ENCODE results near the gene KRT33B. TPM values are rescaled to one million over a fixed set of nuclear protein-coding genes. Genes with fewer than 3 reads are reported as not detected.

KRT33B gene
- total RNA-seq, 1 donor from 2014 or later = 0.61 TPM

DNA sequence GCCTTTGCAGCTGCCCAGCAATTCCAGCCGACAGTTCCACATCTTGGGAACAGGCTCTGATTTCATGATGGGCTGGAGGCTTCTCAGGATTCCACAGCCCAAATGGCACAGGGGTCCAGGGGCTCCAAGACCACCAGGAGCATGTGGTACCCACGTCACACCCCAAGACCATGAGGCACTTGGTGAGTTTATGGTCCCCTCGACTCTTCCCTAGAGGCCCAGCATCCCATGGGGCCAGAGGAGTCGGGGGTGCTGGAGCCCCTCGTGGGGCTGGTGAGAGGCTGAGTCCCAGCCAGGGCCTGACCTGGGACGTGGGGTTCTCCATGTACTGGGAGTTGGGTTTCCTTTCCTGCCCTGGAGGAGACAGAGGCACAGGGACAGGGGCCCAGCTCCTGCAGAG, 44.0 kb downstream of the KRT33B start:
- Mint-ChIP-seq H3K4me3 (ENCODE audit: unreplicated experiment) (no peak overlapping the region), H3K27ac (ENCODE audit: unreplicated experiment) (no peak overlapping the region), H3K4me1 (ENCODE audit: low read depth, unreplicated experiment) (peaks cover 2% of the 10 kb centered on the region), H3K27me3 (ENCODE audit: unreplicated experiment) (no peaks in the 10 kb centered on the region), H3K36me3 (ENCODE audit: unreplicated experiment) (no peaks in the 10 kb centered on the region), H3K9me3 (ENCODE audit: unreplicated experiment) (peaks cover 5% of the 10 kb centered on the region)
- no peak for DNase-seq
- no peak for TF ChIP-seq CTCF (IDR thresholded peaks at IDR 0.05; ENCODE audit: partially characterized antibody, unreplicated experiment)

- Mint-ChIP-seq H3K36me3 (ENCODE audit: unreplicated experiment) (no peaks in the 10 kb centered on the region), H3K27ac (ENCODE audit: unreplicated experiment) (no peak overlapping the region), H3K4me3 (ENCODE audit: unreplicated experiment) (no peak overlapping the region), H3K4me1 (ENCODE audit: low read depth, unreplicated experiment) (peaks cover 2% of the 10 kb centered on the region), H3K27me3 (ENCODE audit: unreplicated experiment) (no peaks in the 10 kb centered on the region), H3K9me3 (ENCODE audit: unreplicated experiment) (peaks cover 5% of the 10 kb centered on the region)
- no peak for DNase-seq
- TF ChIP-seq CTCF (IDR thresholded peaks at IDR 0.05; ENCODE audit: partially characterized antibody, unreplicated experiment) = no peak
Observed at GRCh38 chr17:41325126-41325525, 44.5 kb downstream of the KRT33B start.

DNA sequence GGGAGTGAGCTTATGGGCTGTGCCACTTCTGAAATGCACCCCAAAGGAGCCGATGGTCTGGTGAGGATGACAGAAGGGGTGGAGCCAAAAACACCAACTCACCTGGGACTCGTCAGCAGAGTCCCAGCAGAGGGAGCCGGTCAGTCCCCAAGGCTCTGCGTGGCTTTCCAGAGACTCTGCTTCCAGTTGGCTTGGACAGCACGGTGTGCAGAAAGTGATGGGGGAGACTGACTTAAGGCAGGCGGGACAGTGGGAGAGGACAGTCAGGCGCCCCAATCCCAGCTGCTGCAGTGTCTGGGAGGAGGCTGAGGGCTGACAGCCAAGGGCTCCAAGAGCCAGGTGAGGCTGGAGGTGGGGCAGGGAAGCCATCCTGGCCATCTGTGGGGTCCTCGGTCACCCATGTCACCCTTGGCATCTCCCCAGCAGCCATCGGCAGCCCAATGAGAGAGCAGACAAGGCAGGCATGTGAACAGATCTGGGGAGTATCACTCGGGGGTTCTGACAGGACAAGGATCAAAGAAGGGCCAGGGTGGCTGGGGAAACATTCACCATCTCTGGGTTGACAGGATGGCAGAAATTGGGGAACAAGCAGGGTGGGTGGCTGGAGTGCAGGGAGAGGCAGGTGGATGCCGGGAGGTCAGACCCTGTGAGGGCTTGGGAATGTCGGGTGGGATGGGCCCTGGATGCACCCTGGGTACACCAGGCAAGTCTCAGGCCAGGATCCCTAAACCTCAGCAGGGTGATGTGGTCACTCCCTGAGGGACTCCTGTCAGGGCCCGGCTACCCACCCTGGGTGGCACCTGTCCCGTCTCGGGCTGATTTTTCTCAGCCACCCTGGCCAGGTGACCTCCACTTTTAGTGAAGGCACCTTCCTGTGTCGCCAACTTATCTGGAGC, 45.2 kb downstream of the KRT33B start:
- TF ChIP-seq CTCF (IDR thresholded peaks at IDR 0.05; ENCODE audit: partially characterized antibody, unreplicated experiment) = no peak
- Mint-ChIP-seq H3K27me3 (ENCODE audit: unreplicated experiment) (no peaks in the 10 kb centered on the region), H3K9me3 (ENCODE audit: unreplicated experiment) (peaks cover 5% of the 10 kb centered on the region), H3K4me1 (ENCODE audit: low read depth, unreplicated experiment) (peaks cover 2% of the 10 kb centered on the region), H3K27ac (ENCODE audit: unreplicated experiment) (no peak overlapping the region), H3K4me3 (ENCODE audit: unreplicated experiment) (no peak overlapping the region), H3K36me3 (ENCODE audit: unreplicated experiment) (peaks cover 7% of the 10 kb centered on the region)
- no peak for DNase-seq

DNA sequence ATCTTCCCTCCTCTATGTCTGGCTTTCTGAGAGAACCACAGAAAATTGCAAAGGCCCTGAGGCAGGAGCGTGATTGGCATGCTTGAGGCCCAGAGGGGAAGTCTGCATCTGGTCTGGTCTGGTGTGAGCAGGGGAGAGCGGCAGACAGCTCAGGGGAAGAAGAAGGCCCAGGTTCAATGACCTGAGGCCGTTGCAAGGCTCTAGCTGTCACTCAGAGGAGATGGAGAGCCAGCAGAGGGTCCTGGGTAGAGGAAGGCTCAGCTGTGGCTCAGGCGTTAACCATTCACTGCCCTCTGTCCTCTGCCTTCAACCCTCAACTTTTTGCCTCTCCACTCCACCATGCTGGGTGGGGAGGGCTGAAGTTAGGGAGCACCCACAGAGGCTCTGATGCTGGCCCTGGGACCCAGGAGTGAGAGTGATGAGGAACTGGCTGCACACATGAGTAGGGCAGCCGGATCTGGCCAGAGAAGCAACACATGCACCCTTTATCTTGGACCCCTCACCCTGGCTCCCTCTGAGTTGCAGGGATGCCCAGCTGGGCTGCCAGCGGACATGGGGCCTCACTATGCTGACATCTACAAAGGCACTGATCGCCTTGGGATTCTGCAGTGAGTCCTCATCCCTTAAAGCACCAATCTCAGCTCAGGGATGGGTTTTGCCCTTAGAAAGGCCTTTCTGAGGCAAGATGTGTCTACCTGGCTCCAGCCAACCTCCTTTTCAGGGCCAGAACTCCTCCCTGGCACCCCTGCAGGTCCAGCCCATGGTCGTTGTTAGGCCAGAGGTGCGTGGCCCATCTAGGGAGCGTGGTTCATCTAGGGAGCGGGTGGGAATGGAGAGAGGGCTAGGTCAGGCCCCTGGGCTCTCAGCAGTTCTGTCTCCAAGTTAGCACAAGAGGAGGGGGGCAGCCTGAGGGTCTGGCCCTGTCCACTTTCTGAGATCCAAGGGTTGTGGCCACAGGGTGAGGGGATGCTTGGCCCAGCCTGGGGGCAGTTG, 46.4 kb downstream of the KRT33B start:
- Mint-ChIP-seq H3K27ac (ENCODE audit: unreplicated experiment) (no peak overlapping the region), H3K9me3 (ENCODE audit: unreplicated experiment) (peaks cover 3% of the 10 kb centered on the region), H3K4me1 (ENCODE audit: low read depth, unreplicated experiment) (peaks cover 2% of the 10 kb centered on the region), H3K4me3 (ENCODE audit: unreplicated experiment) (no peak overlapping the region), H3K27me3 (ENCODE audit: unreplicated experiment) (no peaks in the 10 kb centered on the region), H3K36me3 (ENCODE audit: unreplicated experiment) (peaks cover 9% of the 10 kb centered on the region)
- TF ChIP-seq CTCF (IDR thresholded peaks at IDR 0.05; ENCODE audit: partially characterized antibody, unreplicated experiment) = no peak
- DNase-seq = no peak
